Panc1 (cell line): ENCODE data around the gene FGF3. TPM values are rescaled to one million over a fixed set of nuclear protein-coding genes. Genes with fewer than 3 reads are reported as not detected.

Experiments used
- ATAC-seq: fragments of 200-7000 bp; cut with Tn5 transposase; 2 replicates; pipeline ENCODE4 v1.9.1; 2020; ENCODE audit warnings: mild to moderate bottlenecking, moderate library complexity
- BruUV-seq: library from RNA; stranded (reverse); fragments of 400-500 nt; replicated peaks from 2 replicates; lab custom pipeline; 2021; lab: Mats Ljungman, UMichigan
- CTCF ChIA-PET: fragments of 300-600 bp; sonication (Branson Sonifier 250); formaldehyde crosslinking; loops from one replicate; lab custom pipeline; 2022; ENCODE audit warnings: antibody characterized with exemption; lab: Charles Lee
- POLR2A ChIA-PET: fragments of 300-600 bp; sonication (Branson Sonifier 250); formaldehyde crosslinking; loops from one replicate; lab custom pipeline; 2022; ENCODE audit warnings: antibody characterized with exemption; lab: Charles Lee
- DNase-seq: peaks from one replicate; pipeline ENCODE4 v3.0.0-alpha.2; 2010; ENCODE audit warnings: low read depth, low spot score
- H3K27ac ChIP-seq: 2 replicates; pipeline ENCODE4 v1.5.1; 2011; ENCODE audit warnings: mild to moderate bottlenecking, low read length, inconsistent platforms
- H3K27me3 ChIP-seq: fragments of 200-500 bp; sonication (Bioruptor generic); 2 replicates; pipeline ENCODE4 v1.6.0; 2014; ENCODE audit warnings: low read length, inconsistent platforms; ENCODE audit not compliant: control insufficient read depth, insufficient read depth
- H3K36me3 ChIP-seq: fragments of 200-500 bp; sonication (Bioruptor generic); 2 replicates; pipeline ENCODE4 v1.5.1; 2014; ENCODE audit warnings: inconsistent platforms, mild to moderate bottlenecking, low read length, moderate library complexity; ENCODE audit not compliant: control insufficient read depth, insufficient read depth
- H3K4me1 ChIP-seq: 2 replicates; pipeline ENCODE4 v1.5.1; 2011; ENCODE audit warnings: inconsistent platforms, mild to moderate bottlenecking, low read length, moderate library complexity; ENCODE audit not compliant: control insufficient read depth, insufficient read depth
- H3K4me3 ChIP-seq, 2 experiments: 2 replicates each; pipeline ENCODE4 v1.5.1; 2011 to 2012; ENCODE audit warnings: low read depth in 2 of 2, low read length in 2 of 2, mild to moderate bottlenecking in 2 of 2, inconsistent platforms in 1 of 2, moderate library complexity in 1 of 2
- H3K9me3 ChIP-seq: fragments of 200-500 bp; sonication (Bioruptor generic); 2 replicates; pipeline ENCODE4 v1.5.1; 2014; ENCODE audit warnings: low read depth, mild to moderate bottlenecking, inconsistent platforms, low read length, moderate library complexity; ENCODE audit not compliant: control insufficient read depth, insufficient read depth
- POLR2AphosphoS5 ChIP-seq: IDR thresholded peaks from 2 replicates; pipeline ENCODE4 v1.6.1; 2012; ENCODE audit warnings: mild to moderate bottlenecking, low read depth, low read length, moderate library complexity
- SIN3A ChIP-seq: IDR thresholded peaks from 2 replicates; pipeline ENCODE4 v1.6.1; 2012; ENCODE audit warnings: low read depth, mild to moderate bottlenecking, low read length, moderate library complexity, borderline replicate concordance; ENCODE audit not compliant: insufficient read depth
- TCF7L2 ChIP-seq: IDR thresholded peaks from 2 replicates; pipeline ENCODE4 v1.6.1; 2011; ENCODE audit warnings: mild to moderate bottlenecking, low read depth, low read length, inconsistent platforms
- in situ Hi-C: cut with HindIII; loops from 2 replicates; pipeline ENCODE4 v1.10.0; 2016; ENCODE audit warnings: low sequenced_read_pairs, low pct_unique_long_range_greater_than_20kb
- intact Hi-C: fragments of 100-400 bp; cut with micrococcal nuclease; formaldehyde crosslinking; loops from one replicate; pipeline ENCODE4 v1.10.0; 2022; ENCODE audit not compliant: unreplicated experiment
- total RNA-seq: library from RNA; stranded (reverse); gene quantifications from one replicate; pipeline ENCODE4 v1.2.1, GENCODE V29; 2021; ENCODE audit not compliant: unreplicated experiment
- TF ChIP-seq, protein P1 (sequence below): fragments of 450-650 bp; IDR thresholded peaks from 2 replicates; pipeline ENCODE4 v1.5.1; 2017; ENCODE audit warnings: mild to moderate bottlenecking
- TF ChIP-seq, protein P2 (sequence below), 2 experiments: IDR thresholded peaks; 2 replicates each; pipeline ENCODE4 v1.6.1; 2011 to 2012; ENCODE audit warnings: low read depth in 2 of 2, control low read depth in 1 of 2, low read length in 1 of 2, mild to moderate bottlenecking in 1 of 2, moderate library complexity in 1 of 2; ENCODE audit not compliant: insufficient read depth in 1 of 2

FGF3 gene
- total RNA-seq, 1 experiment from 2014 or later = not detected

DNA sequence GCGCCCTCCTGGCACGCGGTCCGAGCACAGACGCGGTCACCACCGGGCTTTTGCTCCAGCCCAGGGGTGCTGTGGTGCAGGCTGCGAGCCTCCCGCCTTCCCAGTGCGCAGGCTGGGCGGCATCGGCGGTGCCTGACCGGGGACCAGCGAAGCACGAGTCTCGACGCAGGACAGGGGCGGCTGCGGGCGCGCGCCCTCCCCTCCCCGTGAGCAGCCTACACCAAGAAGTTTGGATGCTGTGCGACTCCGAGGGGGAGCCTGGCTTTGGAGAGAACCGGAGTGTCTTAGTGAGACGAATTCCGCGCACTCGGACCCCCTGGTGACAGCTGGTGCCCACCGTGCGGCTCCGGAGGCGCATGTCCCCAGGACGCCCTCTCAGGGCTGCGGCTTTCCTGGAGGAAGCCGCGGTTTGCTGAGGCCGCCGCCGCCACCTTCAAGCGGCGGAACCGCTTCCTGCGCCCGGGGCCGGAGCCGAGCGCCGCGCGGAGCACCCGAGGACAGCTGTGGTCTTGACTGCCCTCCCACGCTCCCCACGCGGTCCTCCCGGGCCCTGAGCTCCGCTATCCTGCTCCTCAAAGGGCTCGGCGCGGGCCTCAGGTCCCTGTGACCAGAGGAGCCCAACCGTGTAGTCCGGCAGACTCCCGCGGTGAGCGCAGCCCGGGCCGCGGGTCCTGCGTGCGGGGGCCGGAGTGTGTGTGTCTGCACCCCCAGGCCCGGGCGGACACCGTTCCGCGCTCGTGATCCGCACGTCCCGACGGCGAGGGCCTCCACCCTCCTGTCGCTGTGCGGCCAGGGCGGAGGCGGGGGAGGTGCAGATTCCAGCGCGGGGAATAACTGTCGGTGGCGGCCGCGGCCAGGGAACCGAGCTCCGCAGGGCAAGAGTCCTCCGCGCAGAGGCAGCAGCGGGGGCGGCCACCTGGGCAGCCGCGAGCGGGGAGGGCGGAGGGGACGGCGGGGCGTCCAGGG lies 1.7 kb downstream of the FGF3 start:
- DNase-seq = no peak
- ChIA-PET POLR2A (interaction anchor here (0.6 to 0.7 kb wide), 2 partner anchors 921 to 1293 kb away, joined by 3 to 7 read pairs; no protein-coding TSS in a partner anchor), CTCF (interaction anchor here (0.5 kb wide), 1 partner anchor 33 kb away, joined by 6 read pairs; no protein-coding TSS in a partner anchor)

DNA sequence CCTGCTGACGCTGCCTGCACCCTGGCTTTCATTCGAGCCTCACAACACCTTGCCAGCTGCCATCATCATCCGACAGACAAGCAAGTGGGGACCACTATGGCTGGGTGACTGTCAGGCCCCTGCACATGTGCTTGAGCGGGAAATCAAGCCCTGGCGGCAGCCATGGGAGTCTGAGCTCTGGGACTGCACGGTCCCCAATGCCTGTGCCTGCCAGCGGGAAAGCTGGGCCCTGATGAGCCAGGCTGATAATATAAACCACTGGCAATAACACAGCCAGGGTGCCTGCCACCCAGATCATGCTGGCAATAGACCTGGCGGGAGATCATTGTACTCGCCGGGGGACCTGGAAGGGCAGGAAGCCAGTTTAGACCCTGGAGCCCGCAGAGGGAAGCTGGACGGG lies 2.5 kb downstream of the FGF3 start:
- H3K4me3 ChIP-seq = no peak overlapping the region
- H3K4me1 ChIP-seq = peaks cover 5% of the 10 kb centered on the region
- intact Hi-C loops (no loop called here), in situ Hi-C loops (no loop called here)
- H3K27ac ChIP-seq = no peak overlapping the region
- peaks cover 20% of the 10 kb centered on the region for H3K27me3 ChIP-seq
- POLR2A ChIA-PET = interaction anchor here (0.6 kb wide), 1 partner anchor 921 kb away, joined by 7 read pairs; no protein-coding TSS in a partner anchor
- CTCF ChIA-PET = interaction anchor here (0.5 kb wide), 1 partner anchor 33 kb away, joined by 6 read pairs; no protein-coding TSS in a partner anchor
- TF ChIP-seq TCF7L2 = no peak
- TF ChIP-seq, protein P1, sequence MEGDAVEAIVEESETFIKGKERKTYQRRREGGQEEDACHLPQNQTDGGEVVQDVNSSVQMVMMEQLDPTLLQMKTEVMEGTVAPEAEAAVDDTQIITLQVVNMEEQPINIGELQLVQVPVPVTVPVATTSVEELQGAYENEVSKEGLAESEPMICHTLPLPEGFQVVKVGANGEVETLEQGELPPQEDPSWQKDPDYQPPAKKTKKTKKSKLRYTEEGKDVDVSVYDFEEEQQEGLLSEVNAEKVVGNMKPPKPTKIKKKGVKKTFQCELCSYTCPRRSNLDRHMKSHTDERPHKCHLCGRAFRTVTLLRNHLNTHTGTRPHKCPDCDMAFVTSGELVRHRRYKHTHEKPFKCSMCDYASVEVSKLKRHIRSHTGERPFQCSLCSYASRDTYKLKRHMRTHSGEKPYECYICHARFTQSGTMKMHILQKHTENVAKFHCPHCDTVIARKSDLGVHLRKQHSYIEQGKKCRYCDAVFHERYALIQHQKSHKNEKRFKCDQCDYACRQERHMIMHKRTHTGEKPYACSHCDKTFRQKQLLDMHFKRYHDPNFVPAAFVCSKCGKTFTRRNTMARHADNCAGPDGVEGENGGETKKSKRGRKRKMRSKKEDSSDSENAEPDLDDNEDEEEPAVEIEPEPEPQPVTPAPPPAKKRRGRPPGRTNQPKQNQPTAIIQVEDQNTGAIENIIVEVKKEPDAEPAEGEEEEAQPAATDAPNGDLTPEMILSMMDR = no peak
- no peak for TF ChIP-seq SIN3A
- TF ChIP-seq POLR2AphosphoS5 = no peak
- TF ChIP-seq, protein P2, sequence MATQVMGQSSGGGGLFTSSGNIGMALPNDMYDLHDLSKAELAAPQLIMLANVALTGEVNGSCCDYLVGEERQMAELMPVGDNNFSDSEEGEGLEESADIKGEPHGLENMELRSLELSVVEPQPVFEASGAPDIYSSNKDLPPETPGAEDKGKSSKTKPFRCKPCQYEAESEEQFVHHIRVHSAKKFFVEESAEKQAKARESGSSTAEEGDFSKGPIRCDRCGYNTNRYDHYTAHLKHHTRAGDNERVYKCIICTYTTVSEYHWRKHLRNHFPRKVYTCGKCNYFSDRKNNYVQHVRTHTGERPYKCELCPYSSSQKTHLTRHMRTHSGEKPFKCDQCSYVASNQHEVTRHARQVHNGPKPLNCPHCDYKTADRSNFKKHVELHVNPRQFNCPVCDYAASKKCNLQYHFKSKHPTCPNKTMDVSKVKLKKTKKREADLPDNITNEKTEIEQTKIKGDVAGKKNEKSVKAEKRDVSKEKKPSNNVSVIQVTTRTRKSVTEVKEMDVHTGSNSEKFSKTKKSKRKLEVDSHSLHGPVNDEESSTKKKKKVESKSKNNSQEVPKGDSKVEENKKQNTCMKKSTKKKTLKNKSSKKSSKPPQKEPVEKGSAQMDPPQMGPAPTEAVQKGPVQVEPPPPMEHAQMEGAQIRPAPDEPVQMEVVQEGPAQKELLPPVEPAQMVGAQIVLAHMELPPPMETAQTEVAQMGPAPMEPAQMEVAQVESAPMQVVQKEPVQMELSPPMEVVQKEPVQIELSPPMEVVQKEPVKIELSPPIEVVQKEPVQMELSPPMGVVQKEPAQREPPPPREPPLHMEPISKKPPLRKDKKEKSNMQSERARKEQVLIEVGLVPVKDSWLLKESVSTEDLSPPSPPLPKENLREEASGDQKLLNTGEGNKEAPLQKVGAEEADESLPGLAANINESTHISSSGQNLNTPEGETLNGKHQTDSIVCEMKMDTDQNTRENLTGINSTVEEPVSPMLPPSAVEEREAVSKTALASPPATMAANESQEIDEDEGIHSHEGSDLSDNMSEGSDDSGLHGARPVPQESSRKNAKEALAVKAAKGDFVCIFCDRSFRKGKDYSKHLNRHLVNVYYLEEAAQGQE (IDR thresholded peaks at IDR 0.05; ENCODE audit: insufficient read depth in 1 of 2, low read depth in 2 of 2, low read length in 1 of 2) = no peak
- H3K9me3 ChIP-seq = no peaks in the 10 kb centered on the region
- BruUV-seq = no TSS peak
- no peaks in the 10 kb centered on the region for H3K36me3 ChIP-seq
- ATAC-seq (0 out of 2 replicates have a peak, but pooled peaks have one; percentile 28), DNase-seq (no peak)

More for the DNA sequence above, 1.7 kb downstream of the FGF3 start:
- H3K27me3 ChIP-seq = peaks cover 20% of the 10 kb centered on the region
- no peaks in the 10 kb centered on the region for H3K9me3 ChIP-seq
- peaks cover 5% of the 10 kb centered on the region for H3K4me1 ChIP-seq
- TF ChIP-seq, protein P2 (IDR thresholded peaks at IDR 0.05; ENCODE audit: insufficient read depth in 1 of 2, low read depth in 2 of 2, low read length in 1 of 2) = no peak
- TF ChIP-seq, protein P1 = no peak
- TF ChIP-seq SIN3A (no peak), POLR2AphosphoS5 (no peak), TCF7L2 (no peak)
- in situ Hi-C loops = no loop called here
- no peak overlapping the region for H3K27ac ChIP-seq
- H3K4me3 ChIP-seq = peak overlapping the region; percentile 38 to 46
- intact Hi-C loops = no loop called here
- H3K36me3 ChIP-seq = no peaks in the 10 kb centered on the region
- BruUV-seq = no TSS peak
- peak; percentile 69 for ATAC-seq
